Stimulated activated memory B cell treated with anti-CD40 and anti-IgM and Interleukin-4, amounts not matched to agents 10 μg/mL and 1 μg/mL and 100 μg/mL, for 72 hours (primary cell): ENCODE measurements around the gene TRIM2.
"Not testable (repeated sequence)": the region's sequence is repeated elsewhere in the genome, so short reads cannot be mapped to it uniquely, and the experiment has no call there.

ENCODE experiments used
- ATAC-seq: fragments of 150-1000 bp; cut with Tn5 transposase; 2 replicates; pipeline ENCODE4 v1.10.0; 2021
- H3K27ac Mint-ChIP-seq: one replicate; pipeline ENCODE4 v1.8.0; 2022; ENCODE audit warnings: mild to moderate bottlenecking, mixed read lengths
- H3K27me3 Mint-ChIP-seq: one replicate; pipeline ENCODE4 v1.8.0; 2022; ENCODE audit warnings: mixed read lengths
- H3K36me3 Mint-ChIP-seq: one replicate; pipeline ENCODE4 v1.8.0; 2022; ENCODE audit warnings: mixed read lengths
- H3K4me1 Mint-ChIP-seq: one replicate; pipeline ENCODE4 v1.8.0; 2022; ENCODE audit warnings: mixed read lengths
- H3K4me3 Mint-ChIP-seq: one replicate; pipeline ENCODE4 v1.8.0; 2022; ENCODE audit warnings: mild to moderate bottlenecking, moderate library complexity, mixed read lengths
- H3K9me3 Mint-ChIP-seq: one replicate; pipeline ENCODE4 v1.8.0; 2022; ENCODE audit warnings: mixed read lengths

TRIM2 gene

GRCh38 chr4:153204247-153204671 is at the start of gene TRIM2:
Gene TRIM2, plus strand, starts transcription at chr4:153204443. Its CDS starts 88 bp downstream, at chr4:153204531.
- H3K27me3 Mint-ChIP-seq = peaks cover 46% of the 10 kb centered on the region
- no peak within 1 kb of the TSS for H3K4me3 Mint-ChIP-seq
- H3K27ac Mint-ChIP-seq = no peak within 1 kb of the TSS
- no peak for ATAC-seq
- no peaks in the 10 kb centered on the region for H3K36me3 Mint-ChIP-seq
- H3K4me1 Mint-ChIP-seq = peaks cover 16% of the 10 kb centered on the region
- no peaks in the 10 kb centered on the region for H3K9me3 Mint-ChIP-seq

DNA sequence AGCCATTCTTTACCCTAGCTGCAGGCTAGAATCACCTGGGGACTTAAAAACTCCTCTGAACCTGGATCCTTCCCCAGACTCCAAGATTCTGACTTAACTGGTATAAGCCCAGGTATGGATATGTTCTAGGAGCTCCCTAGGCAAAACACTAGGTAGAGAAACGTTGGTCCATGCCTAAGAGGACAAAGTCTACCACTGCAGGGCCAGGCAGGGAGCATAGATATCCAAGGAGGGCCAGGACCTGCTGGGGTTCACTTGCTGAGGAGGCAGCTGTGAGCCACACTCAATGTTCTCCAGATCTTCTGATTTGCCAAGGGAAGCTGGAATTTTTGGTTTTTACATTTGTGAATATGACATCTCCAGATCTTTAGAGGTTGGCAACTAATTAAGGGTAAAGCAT is 48.6 kb upstream of the TRIM2 start:
- Mint-ChIP-seq H3K4me1 (peaks cover 70% of the 10 kb centered on the region), H3K27ac (no peak overlapping the region), H3K36me3 (no peaks in the 10 kb centered on the region), H3K27me3 (peaks cover 35% of the 10 kb centered on the region), H3K4me3 (no peak overlapping the region), H3K9me3 (no peaks in the 10 kb centered on the region)
- no peak for ATAC-seq

GRCh38 chr4:153156263-153156662 is 48.0 kb upstream of the TRIM2 start:
- Mint-ChIP-seq H3K27ac (no peak overlapping the region), H3K27me3 (peaks cover 35% of the 10 kb centered on the region), H3K4me1 (peaks cover 68% of the 10 kb centered on the region), H3K9me3 (no peaks in the 10 kb centered on the region), H3K4me3 (no peak overlapping the region), H3K36me3 (no peaks in the 10 kb centered on the region)
- no peak for ATAC-seq

DNA sequence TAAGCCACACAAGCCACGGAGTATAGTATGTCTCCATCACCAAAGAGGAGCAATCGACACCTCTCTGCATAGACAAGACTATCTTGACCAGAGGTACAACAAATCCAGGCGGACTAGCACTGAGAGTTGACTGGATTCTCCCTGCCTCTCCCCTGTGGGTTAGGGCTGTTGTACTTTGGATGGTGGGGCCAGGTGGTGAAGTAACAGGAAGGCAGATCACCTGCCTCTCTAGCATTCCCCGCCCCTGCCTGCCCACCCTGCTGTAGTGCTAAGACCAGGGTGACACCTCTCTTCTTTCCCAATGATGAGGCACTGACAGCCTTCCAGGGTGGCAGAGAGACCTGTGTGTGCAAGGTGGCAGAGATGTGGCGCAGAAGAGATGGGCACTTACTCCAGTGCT is 47.5 kb upstream of the TRIM2 start:
- no peaks in the 10 kb centered on the region for H3K36me3 Mint-ChIP-seq
- no peaks in the 10 kb centered on the region for H3K9me3 Mint-ChIP-seq
- H3K27ac Mint-ChIP-seq = no peak overlapping the region
- H3K4me3 Mint-ChIP-seq = no peak overlapping the region
- H3K27me3 Mint-ChIP-seq = peaks cover 32% of the 10 kb centered on the region
- ATAC-seq = no peak
- H3K4me1 Mint-ChIP-seq = peaks cover 63% of the 10 kb centered on the region

DNA sequence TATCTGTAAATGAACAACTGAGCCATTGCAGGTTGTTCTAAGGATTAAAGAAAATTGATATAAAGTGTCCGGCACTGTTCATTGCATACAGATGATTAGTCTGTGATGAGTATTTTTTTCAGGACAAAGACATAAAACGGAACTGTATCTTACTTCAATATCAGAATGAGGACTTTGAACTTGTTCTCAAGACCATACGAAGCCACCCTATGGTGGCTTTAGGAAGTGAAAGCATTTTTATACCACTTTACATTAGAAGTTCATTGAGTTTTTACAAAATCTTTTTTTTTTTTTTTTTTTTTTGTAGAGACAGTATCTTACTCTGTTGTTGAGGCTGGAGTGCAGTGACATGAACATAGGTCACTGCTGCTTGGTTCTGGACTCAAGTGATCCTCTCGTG is 45.2 kb upstream of the TRIM2 start:
- Mint-ChIP-seq H3K27ac (no peak overlapping the region), H3K36me3 (no peaks in the 10 kb centered on the region), H3K4me1 (peaks cover 40% of the 10 kb centered on the region), H3K27me3 (peaks cover 18% of the 10 kb centered on the region), H3K9me3 (no peaks in the 10 kb centered on the region), H3K4me3 (no peak overlapping the region)
- no peak for ATAC-seq

DNA sequence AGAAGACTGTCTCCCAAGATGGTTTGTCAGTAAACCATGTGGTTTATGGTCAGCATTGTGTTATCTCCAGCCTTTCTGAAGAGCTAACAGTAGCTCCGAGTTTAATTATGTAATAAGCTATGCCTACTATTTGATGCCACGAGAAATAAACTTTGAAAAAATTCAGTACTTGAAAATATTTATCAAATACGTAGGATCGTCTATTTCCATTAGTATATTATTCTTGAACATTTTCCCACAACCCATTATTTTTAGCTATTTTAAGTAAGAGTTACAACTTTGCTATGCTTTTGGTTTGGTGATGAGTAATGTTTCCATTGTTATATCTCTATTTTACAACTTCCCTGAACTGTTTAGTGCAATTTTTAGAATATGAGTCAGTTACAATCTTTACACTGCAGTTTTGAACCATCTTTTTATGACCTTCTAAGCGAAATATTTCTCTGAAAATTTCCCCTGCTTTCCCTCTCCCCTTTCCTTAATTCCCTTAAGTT is 44.5 kb upstream of the TRIM2 start:
- Mint-ChIP-seq H3K4me1 (peaks cover 39% of the 10 kb centered on the region), H3K9me3 (no peaks in the 10 kb centered on the region), H3K27me3 (peaks cover 21% of the 10 kb centered on the region), H3K4me3 (no peak overlapping the region), H3K27ac (no peak overlapping the region), H3K36me3 (no peaks in the 10 kb centered on the region)
- no peak for ATAC-seq

DNA sequence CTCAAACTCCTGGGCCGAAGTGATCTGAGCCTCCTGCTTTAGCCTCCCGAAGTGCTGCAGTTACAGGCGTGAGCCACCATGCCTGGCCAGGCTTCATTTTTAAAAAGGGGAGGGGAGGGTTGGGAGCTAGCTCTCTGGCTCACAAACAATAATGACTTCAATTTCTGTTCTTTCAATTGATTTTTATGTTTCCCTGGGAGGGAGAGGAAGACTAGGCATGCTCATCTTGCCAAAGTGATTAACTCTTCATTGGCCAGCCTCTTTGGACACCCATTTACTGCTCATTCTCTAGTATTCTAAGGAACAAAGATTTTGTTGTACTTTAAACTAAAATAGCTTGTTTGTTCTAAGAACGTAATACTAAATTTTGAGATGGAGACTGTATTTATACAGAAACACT is 43.4 kb upstream of the TRIM2 start:
- peaks cover 6% of the 10 kb centered on the region for H3K9me3 Mint-ChIP-seq
- H3K4me3 Mint-ChIP-seq = no peak overlapping the region
- peaks cover 29% of the 10 kb centered on the region for H3K4me1 Mint-ChIP-seq
- H3K27ac Mint-ChIP-seq = no peak overlapping the region
- no peak for ATAC-seq
- peaks cover 21% of the 10 kb centered on the region for H3K27me3 Mint-ChIP-seq
- no peaks in the 10 kb centered on the region for H3K36me3 Mint-ChIP-seq

GRCh38 chr4:153161226-153161963 is 42.8 kb upstream of the TRIM2 start:
- Mint-ChIP-seq H3K27ac (no peak overlapping the region), H3K27me3 (peaks cover 23% of the 10 kb centered on the region), H3K4me1 (peaks cover 23% of the 10 kb centered on the region), H3K4me3 (no peak overlapping the region), H3K36me3 (no peaks in the 10 kb centered on the region), H3K9me3 (peaks cover 6% of the 10 kb centered on the region)
- no peak for ATAC-seq

DNA sequence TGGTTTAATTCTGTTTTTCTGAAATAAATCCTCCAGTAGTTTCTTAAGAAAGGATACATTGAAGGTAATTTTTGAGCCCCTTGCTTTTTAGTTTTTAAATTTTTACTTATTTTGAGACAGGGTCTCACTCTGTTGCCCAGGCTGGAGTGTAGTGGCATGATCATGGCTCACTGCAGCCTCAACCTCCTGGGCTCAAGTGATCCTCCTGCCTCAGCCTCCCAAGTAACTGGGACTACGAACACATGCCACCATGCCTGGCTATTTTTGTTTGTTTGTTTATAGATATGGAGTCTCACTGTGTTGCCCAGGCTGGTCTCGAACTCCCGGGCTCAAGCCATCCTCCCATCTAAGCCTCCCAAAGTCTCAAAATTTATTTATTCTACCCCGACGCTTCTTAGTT is 39.0 kb upstream of the TRIM2 start:
- H3K4me1 Mint-ChIP-seq, H3K27ac Mint-ChIP-seq, H3K36me3 Mint-ChIP-seq, ATAC-seq, H3K4me3 Mint-ChIP-seq, H3K9me3 Mint-ChIP-seq: not testable (repeated sequence)
- peaks cover 58% of the 10 kb centered on the region for H3K27me3 Mint-ChIP-seq

DNA sequence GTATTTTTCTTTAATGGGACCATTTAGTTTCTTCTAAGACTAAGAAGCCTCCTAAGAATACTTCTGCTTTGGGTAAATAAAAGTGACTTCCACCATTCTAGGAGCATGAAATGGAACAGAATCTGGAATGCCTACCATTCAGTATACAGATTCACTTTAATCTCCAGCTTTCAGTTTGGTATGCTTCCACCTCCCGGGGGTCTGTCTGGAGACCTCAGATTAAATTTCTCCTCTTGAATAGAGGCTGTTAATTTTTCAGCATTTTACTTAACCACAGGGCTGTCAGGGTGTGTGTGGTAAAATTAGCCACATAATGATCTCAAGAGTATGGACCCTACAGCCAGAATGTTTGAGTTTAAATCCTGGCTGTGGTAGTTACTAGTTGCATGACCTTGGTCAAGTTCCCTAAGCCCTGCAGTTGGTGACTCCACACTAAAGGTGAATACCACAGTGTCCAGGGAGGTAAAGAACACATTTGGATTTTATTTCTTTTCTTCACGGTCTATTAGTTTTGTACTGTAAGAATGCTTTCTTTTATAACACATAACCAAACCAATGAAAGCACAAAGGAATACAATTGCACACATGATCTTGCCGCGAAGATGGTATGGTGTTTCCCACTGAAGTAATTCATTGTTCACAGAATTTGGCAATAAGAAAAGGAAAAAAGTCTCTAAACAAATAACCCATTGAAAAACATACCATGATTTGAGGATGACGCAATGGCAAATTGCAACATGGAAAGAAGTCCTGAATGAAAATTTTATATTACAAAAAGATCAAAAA is 37.3 kb upstream of the TRIM2 start:
- no peak for ATAC-seq
- Mint-ChIP-seq H3K4me1 (no peaks in the 10 kb centered on the region), H3K27me3 (peaks cover 60% of the 10 kb centered on the region), H3K9me3 (peaks cover 6% of the 10 kb centered on the region), H3K4me3 (no peak overlapping the region), H3K27ac (no peak overlapping the region), H3K36me3 (no peaks in the 10 kb centered on the region)

DNA sequence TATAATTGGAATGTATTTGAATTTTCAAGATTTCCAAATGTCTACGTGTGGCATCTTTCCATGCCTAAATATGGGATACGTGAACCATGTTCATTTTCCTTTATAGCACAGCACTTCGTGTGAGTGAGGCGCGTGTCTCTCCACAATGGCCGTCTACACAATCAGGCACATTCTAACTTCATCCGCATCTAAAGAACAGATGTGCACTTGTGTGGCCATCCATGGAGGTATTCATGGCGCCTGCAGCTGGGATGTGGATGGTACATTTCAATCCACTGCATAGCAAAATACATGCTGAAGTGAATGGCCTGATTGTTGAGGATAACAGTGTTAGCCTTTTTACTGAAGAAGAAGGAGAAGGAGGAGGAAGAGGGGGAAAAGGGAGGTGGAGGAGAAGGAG is 34.5 kb upstream of the TRIM2 start:
- Mint-ChIP-seq H3K4me1 (no peaks in the 10 kb centered on the region), H3K36me3 (no peaks in the 10 kb centered on the region), H3K27ac (no peak overlapping the region), H3K9me3 (peaks cover 6% of the 10 kb centered on the region), H3K27me3 (peaks cover 62% of the 10 kb centered on the region), H3K4me3 (no peak overlapping the region)
- ATAC-seq = no peak

- Mint-ChIP-seq H3K9me3 (peaks cover 3% of the 10 kb centered on the region), H3K27ac (no peak overlapping the region), H3K4me3 (no peak overlapping the region), H3K4me1 (no peaks in the 10 kb centered on the region), H3K27me3 (peaks cover 62% of the 10 kb centered on the region), H3K36me3 (no peaks in the 10 kb centered on the region)
- no peak for ATAC-seq
These were observed 33.8 kb upstream of the TRIM2 start for GRCh38 chr4:153170407-153170806.

GRCh38 chr4:153174821-153175567 is 29.2 kb upstream of the TRIM2 start:
- Mint-ChIP-seq H3K9me3 (no peaks in the 10 kb centered on the region), H3K4me1 (no peaks in the 10 kb centered on the region), H3K27me3 (peaks cover 38% of the 10 kb centered on the region), H3K27ac (no peak overlapping the region), H3K4me3 (no peak overlapping the region), H3K36me3 (no peaks in the 10 kb centered on the region)
- ATAC-seq = no peak

- Mint-ChIP-seq H3K27ac (no peak overlapping the region), H3K9me3 (no peaks in the 10 kb centered on the region), H3K4me1 (no peaks in the 10 kb centered on the region), H3K4me3 (no peak overlapping the region), H3K27me3 (peaks cover 51% of the 10 kb centered on the region), H3K36me3 (no peaks in the 10 kb centered on the region)
- ATAC-seq = no peak
These were observed 27.3 kb upstream of the TRIM2 start for GRCh38 chr4:153176938-153177337.

GRCh38 chr4:153177841-153178240 is 26.4 kb upstream of the TRIM2 start:
- Mint-ChIP-seq H3K27me3 (peaks cover 46% of the 10 kb centered on the region), H3K36me3 (no peaks in the 10 kb centered on the region), H3K27ac (no peak overlapping the region), H3K9me3 (no peaks in the 10 kb centered on the region), H3K4me1 (no peaks in the 10 kb centered on the region), H3K4me3 (no peak overlapping the region)
- ATAC-seq = no peak
